Stimulated activated CD8-positive, alpha-beta memory T cell treated with anti-CD3 and anti-CD28 coated beads, Interleukin-2, amount 100 ng/mL, for 48 hours (primary cell): ENCODE results near the gene HAO2.

Experiments
- DNase-seq, 2 donors: peaks; one replicate each; pipeline ENCODE4 v3.0.0-alpha.2; 2020; ENCODE audit warnings: low read depth in 2 of 2

HAO2 gene

GRCh38 chr1:119438761-119439160 is 70.2 kb downstream of the HAO2 start:
- DNase-seq: no peak

GRCh38 chr1:119440721-119441307 is 72.2 kb downstream of the HAO2 start:
- no peak for DNase-seq

- DNase-seq: no peak
Measured at GRCh38 chr1:119442756-119443155, 74.2 kb downstream of the HAO2 start.
